SH-SY5Y (cell line): Measurements from ENCODE around the gene TCF12.

ENCODE experiments used
- GATA2 ChIP-seq: IDR thresholded peaks from 2 replicates; pipeline ENCODE4 v1.6.1; 2011; ENCODE audit warnings: mild to moderate bottlenecking, low read depth, low read length
- GATA3 ChIP-seq: IDR thresholded peaks from 2 replicates; pipeline ENCODE4 v1.6.1; 2011; ENCODE audit warnings: low read depth, mild to moderate bottlenecking, low read length, moderate library complexity

The TCF12 gene

DNA sequence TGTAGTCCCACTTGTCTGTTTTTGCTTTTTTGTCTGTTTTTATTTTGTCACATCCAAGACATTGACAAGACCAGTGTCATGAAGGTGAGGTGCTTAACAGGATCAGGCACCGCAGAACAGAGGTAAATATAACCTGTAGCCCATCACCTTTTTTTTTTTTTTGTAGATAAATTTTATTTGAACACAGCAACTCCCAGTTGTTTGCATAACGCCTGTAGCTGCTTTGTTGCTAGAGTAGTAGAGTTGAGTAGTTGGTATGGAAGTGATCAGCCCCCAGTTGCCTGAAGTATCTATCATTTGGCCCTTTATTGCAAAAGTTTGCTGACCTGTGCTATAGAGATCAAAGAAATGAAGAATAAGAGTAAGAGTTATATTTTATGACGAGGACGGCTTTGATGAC, 135.0 kb downstream of the TCF12 start:
- TF ChIP-seq GATA3: no peak
- TF ChIP-seq GATA2: no peak

DNA sequence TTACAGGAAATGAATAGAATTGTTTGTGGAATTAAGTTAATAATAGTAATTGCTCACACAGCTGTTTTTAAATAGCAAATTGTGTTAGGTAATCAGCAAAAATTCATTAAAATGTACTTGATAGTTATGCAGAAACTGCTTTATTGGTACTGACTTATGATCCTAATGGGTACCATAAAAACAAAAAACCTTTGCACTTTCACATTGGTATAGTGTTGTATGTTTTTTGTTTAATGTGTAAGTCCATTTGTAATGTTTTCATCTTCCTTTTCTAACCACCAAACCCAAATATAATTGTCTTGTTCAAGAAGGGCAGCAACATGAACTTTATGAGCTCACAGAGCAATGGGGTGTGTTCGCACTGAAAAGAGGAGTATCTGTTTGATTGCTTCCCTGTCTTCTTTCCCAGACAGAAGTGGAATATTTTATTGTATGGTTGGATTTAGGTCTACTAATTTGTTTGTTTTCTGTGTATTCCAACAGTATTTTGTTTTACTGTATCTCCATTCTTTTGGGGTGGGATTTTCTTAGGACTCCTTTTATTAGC, 135.8 kb downstream of the TCF12 start:
- TF ChIP-seq GATA2: no peak
- TF ChIP-seq GATA3: no peak

DNA sequence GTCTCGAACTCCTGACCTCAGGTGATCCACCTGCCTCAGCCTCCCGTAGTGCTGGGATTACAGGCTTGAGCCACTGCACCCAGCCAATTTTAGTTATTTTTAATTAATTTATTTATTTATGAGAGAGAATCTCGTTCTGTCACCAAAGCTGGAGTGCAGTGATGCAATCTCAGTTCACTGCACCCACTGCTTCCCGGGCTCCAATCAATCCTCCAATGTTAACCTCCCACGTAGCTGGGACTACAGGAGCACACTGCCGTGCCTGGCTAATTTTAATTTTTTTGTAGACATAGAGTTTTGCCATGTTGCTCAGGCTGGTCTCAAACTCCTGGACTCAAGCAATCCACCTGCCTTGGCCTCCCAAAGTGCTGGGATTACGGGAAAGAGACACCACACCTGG, 137.9 kb downstream of the TCF12 start:
- TF ChIP-seq GATA2 (no peak), GATA3 (no peak)

DNA sequence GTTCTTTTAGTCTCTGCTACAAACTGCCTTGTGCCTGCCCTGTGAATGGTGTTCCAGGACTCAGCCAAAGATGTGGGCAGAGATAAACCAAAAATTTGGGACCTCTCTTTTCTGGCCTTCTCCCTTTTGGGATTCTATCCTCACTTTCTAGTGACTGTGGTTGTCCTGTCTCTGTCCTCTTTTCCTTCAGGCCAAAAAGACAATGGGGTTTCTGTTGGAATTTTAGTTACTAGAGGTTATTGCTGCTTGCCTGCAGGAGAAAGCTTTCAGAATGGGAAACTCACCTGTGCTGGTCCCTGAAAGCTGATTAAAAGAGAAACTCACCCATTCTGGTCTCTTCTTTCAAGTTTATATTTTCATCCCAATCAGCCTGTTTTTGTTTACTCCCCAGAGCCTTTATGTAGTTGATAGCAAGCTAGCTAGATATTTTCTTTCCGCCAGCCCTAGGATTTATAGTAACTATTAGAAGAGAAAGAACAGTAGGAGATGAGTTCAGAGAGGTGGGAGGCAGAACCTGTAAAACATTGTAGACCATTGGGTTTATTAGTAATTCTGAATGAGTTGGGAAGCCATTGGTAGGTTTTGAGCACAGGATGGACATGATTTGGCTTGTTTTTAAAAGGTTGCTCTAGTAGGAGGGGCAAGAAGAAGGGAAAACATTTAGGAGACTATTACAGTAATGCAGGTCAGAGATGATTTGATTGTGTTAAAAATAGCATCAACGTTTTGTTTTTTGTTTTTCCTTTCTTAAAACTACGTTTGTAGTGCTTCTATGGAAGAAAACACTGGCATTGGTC, 138.9 kb downstream of the TCF12 start:
- TF ChIP-seq GATA2 (no peak), GATA3 (no peak)

DNA sequence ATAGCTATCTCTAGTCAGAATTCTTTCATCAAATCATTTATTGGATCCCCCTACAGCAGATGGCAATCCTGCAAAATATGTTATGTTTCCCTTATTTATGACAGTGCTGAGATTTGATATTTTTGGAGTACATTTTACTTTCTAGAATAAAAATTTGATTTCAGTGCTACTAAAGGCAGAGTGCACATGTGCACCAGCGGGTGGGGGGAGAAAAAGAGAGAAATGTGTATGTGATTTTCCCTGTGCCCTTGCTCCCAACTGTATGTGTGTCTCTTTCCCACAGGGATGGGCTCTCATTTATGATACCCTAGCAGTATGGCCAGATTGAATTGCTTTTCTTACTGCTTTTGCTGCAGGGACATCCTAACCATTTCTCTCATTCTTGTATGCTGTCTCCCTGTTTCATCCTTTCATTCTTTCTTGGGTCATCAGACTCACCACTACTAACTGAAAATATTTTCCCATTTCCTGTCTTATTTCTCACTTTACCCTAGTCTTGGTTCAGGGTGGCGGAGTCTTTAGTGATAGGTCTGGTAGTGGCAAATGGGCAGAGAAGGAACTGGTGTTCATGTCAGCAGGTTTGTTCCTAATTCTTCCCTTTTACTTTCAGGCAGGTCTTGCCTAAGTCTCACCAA, 140.7 kb downstream of the TCF12 start:
- no peak for TF ChIP-seq GATA3

DNA sequence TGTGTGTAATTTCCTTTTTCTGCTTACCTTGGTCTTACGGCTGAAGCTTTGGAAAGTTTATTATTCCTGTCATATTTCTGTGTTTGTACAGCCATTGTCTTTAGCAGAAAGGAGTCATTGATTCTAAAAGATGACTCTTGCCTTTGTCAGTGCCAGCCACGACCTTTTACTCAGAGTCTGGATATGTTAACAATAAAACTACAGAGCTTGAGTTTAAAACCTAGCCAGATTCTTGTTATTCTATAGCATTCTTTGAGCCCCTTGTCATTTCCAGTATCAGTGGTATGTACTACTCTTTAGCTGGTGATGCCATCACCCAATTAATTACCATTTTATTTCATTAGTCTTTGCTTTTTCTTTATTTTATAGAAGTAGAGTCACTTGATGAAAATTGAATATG, 142.4 kb downstream of the TCF12 start:
- no peak for TF ChIP-seq GATA2
- no peak for TF ChIP-seq GATA3

DNA sequence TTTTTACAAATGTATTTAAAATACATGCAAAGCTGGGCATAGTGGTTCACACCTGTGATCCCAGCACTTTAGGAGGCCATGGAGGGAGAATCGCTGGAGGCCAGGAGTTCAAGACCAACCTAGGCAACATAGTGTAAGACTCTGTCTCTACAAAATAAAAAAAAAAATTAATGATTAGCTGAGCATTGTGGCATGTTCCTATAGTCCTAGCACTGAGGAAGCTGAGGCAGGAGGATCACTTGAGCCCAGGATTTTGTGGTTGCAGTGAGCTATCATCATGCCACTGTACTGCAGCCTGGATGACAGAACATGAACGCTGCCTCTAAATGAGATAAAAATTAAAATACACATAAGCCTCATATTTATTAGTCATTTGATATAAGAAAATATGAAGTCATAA, 142.8 kb downstream of the TCF12 start:
- TF ChIP-seq GATA3 (no peak), GATA2 (no peak)

DNA sequence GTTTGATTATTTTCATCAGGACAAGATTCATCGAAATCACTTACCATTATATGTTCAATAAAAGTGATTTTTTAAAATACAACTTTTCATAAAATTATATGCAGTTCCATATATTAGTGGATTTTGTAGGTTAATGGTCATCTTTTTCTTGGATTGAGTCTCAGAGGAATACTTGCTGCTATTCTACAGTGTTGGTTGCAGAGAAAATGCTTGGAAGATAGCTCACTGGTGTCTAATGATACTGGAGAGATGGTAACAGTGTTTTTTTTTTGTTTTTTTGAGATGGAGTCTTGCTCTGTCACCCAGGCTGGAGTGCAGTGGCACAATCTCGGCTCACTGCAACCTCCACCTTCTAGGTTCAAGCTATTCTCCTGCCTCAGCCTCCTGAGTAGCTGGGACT, 143.3 kb downstream of the TCF12 start:
- TF ChIP-seq GATA3 (no peak), GATA2 (no peak)

DNA sequence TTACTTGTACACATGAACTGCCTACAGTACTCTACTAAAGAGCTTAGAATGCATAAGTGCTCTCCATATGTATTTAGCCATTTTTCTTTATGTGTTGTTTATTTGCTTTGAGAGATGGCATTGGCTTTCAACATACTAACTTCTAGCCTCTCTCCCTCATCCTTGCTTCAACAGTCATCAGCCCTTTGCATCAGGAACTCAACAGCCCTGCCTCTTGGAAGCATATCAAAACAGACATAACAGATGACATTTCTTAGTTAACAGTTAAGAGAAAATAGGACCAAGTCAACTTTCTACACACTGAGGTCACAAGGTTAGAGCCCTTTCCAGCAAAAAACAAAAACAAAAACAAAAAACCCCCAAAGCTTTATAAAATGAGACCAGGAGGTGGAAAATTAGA, 145.6 kb downstream of the TCF12 start:
- TF ChIP-seq GATA2 (no peak), GATA3 (no peak)

DNA sequence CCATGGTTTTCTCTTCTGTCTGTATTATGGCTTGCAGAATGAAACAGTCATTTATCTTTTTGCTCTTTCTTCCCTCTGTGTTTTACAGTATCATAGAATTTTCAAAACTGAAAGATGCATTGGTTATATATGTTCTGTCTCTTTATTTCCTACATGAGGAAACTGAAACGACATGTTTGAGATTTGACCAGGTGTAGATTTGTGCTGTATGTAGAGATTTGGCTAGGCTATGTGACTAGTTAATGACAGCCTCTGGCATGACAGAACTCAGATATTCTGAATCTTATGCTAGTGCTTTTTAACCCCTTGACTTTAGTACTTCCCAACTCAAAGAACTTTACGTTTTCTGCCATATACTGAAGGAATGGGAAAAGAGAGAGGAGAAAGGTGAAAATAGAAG, 151.0 kb downstream of the TCF12 start:
- no peak for TF ChIP-seq GATA2
- TF ChIP-seq GATA3: no peak

DNA sequence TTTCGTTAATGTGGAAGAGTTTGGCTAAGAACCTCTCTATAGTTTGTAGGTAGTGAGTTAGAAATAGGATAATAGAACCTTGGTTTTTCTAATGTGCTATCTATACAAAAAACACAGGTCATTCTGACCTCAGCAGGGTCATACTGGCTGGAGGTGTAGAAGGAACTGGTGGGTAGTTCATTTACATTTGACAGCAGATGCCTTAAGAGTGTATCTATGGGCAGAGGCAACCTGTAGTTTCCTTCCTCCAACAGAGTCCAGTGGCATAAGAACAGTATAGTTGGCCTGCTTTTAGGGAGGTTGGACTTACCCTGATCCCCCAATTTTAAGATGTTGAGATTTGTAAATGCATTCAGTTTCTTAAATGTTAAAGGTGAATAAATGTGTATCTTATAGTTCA, 152.2 kb downstream of the TCF12 start:
- TF ChIP-seq GATA2: no peak

DNA sequence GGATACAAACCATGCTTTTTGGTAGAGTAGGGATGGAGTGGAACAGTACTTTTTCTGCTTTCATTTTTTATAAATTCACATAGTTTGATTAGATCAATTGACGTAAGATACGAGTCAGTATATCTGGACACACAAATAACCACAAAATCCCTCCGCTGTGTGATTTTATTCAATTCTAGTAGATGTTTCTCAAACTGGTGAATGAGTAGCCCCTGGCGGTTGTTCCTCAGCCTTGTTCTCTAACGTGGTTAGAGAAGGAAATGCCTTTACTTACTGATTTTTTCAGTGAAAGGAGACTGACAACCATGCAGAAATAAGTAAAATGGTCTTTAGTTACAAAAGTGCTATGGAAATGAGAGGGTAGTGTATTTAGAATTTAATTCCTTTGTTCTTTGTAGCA, 161.0 kb downstream of the TCF12 start:
- TF ChIP-seq GATA2 (no peak), GATA3 (no peak)

DNA sequence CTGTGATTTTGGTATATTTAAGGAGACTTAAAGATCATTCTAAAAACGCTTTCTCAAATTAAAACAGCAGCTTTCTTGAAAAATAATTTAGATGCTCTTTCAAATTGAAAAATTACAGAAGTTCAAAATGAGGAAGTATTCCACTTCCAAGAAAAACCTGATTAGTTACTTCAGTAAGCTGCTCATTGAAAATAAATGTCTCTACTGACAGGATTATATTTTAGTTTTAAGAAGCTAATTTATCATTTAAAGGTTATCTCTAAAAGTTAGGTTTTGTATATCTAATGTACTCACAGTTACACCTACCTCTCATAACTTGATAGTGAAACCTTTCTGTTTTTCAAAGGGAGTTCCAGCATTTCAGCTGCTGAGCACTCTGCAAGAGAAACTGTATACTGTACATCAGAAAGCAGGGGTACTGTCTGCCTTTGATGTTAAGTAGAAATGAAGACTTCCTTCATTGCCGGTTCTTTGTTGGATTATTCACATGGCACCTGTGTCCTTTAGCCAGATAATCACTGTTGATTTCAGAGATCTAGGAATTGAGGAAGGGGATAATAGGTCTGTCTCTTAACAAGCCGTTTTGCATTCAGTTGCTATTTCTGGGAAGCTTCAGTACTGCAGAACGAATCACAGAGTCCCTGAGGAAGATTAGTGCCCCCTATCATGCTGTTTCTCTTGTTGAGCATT, 161.6 kb downstream of the TCF12 start:
- no peak for TF ChIP-seq GATA3
- no peak for TF ChIP-seq GATA2

DNA sequence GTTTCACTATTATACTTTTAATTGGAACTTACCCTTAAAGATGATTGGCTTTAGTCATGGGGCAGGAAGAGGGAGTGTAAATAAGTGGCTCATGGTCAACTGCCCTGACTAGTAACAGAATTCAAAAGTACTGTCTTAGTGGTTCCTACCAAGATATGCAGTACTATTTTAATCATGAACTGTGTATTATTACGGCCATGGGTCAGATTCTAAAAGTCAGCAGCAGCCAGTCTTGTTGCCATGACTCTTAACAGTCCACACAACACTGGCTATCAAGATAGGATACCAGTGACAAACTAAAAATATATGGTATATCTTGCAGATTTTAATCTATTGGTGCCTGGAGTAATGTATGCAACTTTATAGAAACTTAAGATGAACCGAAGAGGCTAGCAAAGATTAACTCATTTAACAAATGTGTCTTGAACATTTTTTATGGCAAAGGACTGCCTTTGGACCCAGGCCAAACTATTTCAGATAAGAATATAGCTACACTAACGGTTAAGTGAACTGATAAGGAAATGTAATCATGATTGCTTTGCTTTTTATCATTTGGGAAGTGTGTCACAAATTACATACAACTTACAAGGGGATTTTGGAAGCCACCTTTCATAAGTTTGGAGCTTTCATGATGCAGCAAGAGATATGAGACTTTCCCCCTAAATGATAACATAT, 163.7 kb downstream of the TCF12 start:
- TF ChIP-seq GATA3 (peak; percentile 71), GATA2 (peak; percentile 43; the same call in 1 of the 2 replicates)
